ENCODE results near the gene MAP1B.

MAP1B gene

DNA sequence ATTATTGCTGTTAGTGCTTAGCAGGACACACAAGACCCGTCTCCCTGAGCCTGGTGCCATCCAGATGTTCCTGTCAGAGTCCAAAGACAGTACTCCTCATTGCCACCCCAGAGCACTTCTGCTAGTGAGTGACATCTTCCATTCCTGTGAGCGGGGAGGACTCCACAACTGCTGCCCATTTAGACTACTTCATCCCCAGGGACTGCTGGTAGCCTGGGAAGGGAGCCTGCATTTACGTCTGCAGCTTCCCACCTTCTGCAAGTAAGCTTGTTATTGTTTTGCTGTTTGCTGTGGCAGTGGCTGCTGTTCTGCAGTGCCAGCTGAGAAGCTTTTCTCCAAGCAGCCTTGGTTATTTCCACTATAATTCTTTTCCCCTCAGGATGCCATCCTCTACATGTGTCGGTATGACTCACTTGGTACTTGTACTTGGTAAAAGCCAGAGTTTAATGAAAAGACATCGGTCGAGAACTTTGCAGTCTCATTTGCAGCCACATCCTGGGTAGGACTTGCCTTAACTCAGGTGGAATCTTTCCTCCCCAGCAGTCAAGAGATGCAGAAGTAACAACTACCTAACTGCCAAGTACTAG lies 10.6 kb upstream of the MAP1B start:
- Histone ChIP-seq H3K36me3 (ENCODE audit: control insufficient read depth, insufficient read depth, low read length) (no peaks in the 10 kb centered on the region), H3K4me1 (ENCODE audit: control insufficient read depth, insufficient read depth, low read length) (no peaks in the 10 kb centered on the region), H3K9me3 (ENCODE audit: control insufficient read depth, insufficient read depth, low read length) (no peaks in the 10 kb centered on the region), H3K27ac (ENCODE audit: low read depth, low read length) (no peak overlapping the region), H3K27me3 (ENCODE audit: control insufficient read depth, insufficient read depth, low read length) (no peaks in the 10 kb centered on the region), H3K9ac (ENCODE audit: low read depth, low read length) (no peak overlapping the region), H3K4me3 (ENCODE audit: low read depth, low read length) (no peak overlapping the region)

DNA sequence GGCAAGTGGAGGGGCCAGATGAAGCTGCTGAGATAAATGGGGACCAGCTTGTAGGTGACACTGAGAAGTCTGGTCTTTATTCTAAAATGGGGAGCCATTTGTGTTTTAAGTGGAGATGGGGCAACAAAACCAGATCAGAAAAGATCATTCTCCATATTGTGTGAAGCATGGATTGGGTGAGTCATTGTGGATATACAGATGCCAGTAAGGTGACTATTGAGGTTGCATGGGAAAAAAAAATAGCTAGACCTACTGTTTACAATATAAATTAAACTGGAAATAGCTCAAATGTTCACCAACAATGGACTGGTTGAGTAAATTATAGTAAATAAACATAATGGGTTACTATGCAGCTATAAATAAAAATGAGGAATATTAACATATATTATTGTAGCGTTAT lies 5.4 kb upstream of the MAP1B start:
- Histone ChIP-seq H3K4me3 (ENCODE audit: low read depth, low read length) (no peak overlapping the region), H3K4me1 (ENCODE audit: control insufficient read depth, insufficient read depth, low read length) (peaks cover 8% of the 10 kb centered on the region), H3K27me3 (ENCODE audit: control insufficient read depth, insufficient read depth, low read length) (no peaks in the 10 kb centered on the region), H3K9me3 (ENCODE audit: control insufficient read depth, insufficient read depth, low read length) (no peaks in the 10 kb centered on the region), H3K9ac (ENCODE audit: low read depth, low read length) (no peak overlapping the region), H3K27ac (ENCODE audit: low read depth, low read length) (no peak overlapping the region), H3K36me3 (ENCODE audit: control insufficient read depth, insufficient read depth, low read length) (no peaks in the 10 kb centered on the region)

DNA sequence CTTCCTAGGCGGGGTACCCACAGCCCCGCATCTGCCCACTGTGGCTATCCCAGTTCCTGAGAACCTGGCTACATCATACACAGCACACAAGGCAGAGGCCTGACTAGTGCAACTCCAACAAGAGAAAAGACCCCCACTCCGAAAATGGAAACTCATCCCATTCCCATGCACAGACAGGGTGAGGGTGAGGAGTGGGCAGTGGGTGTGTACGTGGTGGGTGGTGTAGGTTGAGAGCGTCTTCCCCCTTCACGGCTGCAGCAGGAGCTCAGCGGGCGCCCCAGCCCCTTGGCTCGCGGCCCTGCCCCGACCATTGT lies 501 bp upstream of the MAP1B start:
- H3K4me3 ChIP-seq (ENCODE audit: low read depth, low read length) = peak overlapping the region; percentile 94
- H3K27me3 ChIP-seq (ENCODE audit: control insufficient read depth, insufficient read depth, low read length) = no peaks in the 10 kb centered on the region
- H3K4me1 ChIP-seq (ENCODE audit: control insufficient read depth, insufficient read depth, low read length) = peaks cover 27% of the 10 kb centered on the region
- H3K9me3 ChIP-seq (ENCODE audit: control insufficient read depth, insufficient read depth, low read length) = no peaks in the 10 kb centered on the region
- H3K36me3 ChIP-seq (ENCODE audit: control insufficient read depth, insufficient read depth, low read length) = no peaks in the 10 kb centered on the region
- peak overlapping the region; percentile 74 for H3K9ac ChIP-seq (ENCODE audit: low read depth, low read length)
- H3K27ac ChIP-seq (ENCODE audit: low read depth, low read length) = peak overlapping the region; percentile 83

- H3K4me3 ChIP-seq (ENCODE audit: low read depth, low read length) = peak overlapping the region; percentile 94
- peak overlapping the region; percentile 83 for H3K27ac ChIP-seq (ENCODE audit: low read depth, low read length)
- peak overlapping the region; percentile 82 for H3K9ac ChIP-seq (ENCODE audit: low read depth, low read length)
- peaks cover 36% of the 10 kb centered on the region for H3K4me1 ChIP-seq (ENCODE audit: control insufficient read depth, insufficient read depth, low read length)
- no peaks in the 10 kb centered on the region for H3K36me3 ChIP-seq (ENCODE audit: control insufficient read depth, insufficient read depth, low read length)
- H3K9me3 ChIP-seq (ENCODE audit: control insufficient read depth, insufficient read depth, low read length) = no peaks in the 10 kb centered on the region
- H3K27me3 ChIP-seq (ENCODE audit: control insufficient read depth, insufficient read depth, low read length) = no peaks in the 10 kb centered on the region
Measured at GRCh38 chr5:72107901-72108201, 576 bp downstream of the MAP1B start.

GRCh38 chr5:72108202-72109061 lies 1.2 kb downstream of the MAP1B start:
- peak overlapping the region; percentile 82 for H3K9ac ChIP-seq (ENCODE audit: low read depth, low read length)
- no peaks in the 10 kb centered on the region for H3K9me3 ChIP-seq (ENCODE audit: control insufficient read depth, insufficient read depth, low read length)
- H3K4me1 ChIP-seq (ENCODE audit: control insufficient read depth, insufficient read depth, low read length) = peaks cover 36% of the 10 kb centered on the region
- no peaks in the 10 kb centered on the region for H3K27me3 ChIP-seq (ENCODE audit: control insufficient read depth, insufficient read depth, low read length)
- H3K27ac ChIP-seq (ENCODE audit: low read depth, low read length) = peak overlapping the region; percentile 83
- H3K36me3 ChIP-seq (ENCODE audit: control insufficient read depth, insufficient read depth, low read length) = no peaks in the 10 kb centered on the region
- H3K4me3 ChIP-seq (ENCODE audit: low read depth, low read length) = peak overlapping the region; percentile 94

DNA sequence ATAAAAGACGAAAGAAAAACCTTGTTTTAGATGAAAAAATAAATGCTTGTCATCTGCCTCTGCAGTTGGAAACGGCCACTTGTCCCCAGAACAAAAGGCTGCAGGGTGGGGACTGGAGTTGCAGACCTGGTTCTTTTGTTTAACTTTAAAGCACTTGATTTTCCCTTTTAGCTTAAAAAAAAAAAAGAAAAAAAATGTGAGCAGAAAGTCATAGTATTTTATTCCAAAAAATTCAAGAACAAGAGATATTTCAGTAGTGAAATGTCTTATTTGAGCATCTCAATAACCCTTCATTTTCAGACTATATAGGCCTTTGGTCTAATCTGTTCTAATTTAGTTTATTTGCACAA lies 1.8 kb downstream of the MAP1B start:
- H3K36me3 ChIP-seq (ENCODE audit: control insufficient read depth, insufficient read depth, low read length) = peaks cover 5% of the 10 kb centered on the region; the same call in 1 of the 2 replicates
- peak overlapping the region; percentile 82 for H3K9ac ChIP-seq (ENCODE audit: low read depth, low read length)
- H3K9me3 ChIP-seq (ENCODE audit: control insufficient read depth, insufficient read depth, low read length) = no peaks in the 10 kb centered on the region
- peak overlapping the region; percentile 94 for H3K4me3 ChIP-seq (ENCODE audit: low read depth, low read length)
- peaks cover 36% of the 10 kb centered on the region for H3K4me1 ChIP-seq (ENCODE audit: control insufficient read depth, insufficient read depth, low read length)
- H3K27me3 ChIP-seq (ENCODE audit: control insufficient read depth, insufficient read depth, low read length) = no peaks in the 10 kb centered on the region
- H3K27ac ChIP-seq (ENCODE audit: low read depth, low read length) = peak overlapping the region; percentile 83

DNA sequence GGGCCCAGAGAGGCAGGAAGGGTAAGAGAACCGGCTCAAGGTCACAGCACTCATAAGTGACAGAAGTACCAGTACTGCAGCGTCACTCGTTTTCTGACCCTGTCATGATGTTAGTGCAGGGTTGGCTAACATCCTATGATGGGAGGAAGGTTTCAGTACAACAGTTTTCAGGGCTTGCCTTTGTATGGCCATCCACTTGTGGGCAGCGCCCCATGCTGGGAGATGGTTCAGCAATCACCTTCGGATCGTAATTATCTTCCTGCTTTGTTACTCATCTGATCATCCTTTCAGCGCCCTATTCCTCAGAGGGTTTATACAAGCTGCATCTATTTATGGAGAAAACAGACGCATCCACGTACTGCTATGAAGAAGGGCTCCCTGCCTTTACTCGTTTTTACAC lies 2.4 kb downstream of the MAP1B start:
- Histone ChIP-seq H3K9ac (ENCODE audit: low read depth, low read length) (no peak overlapping the region), H3K9me3 (ENCODE audit: control insufficient read depth, insufficient read depth, low read length) (no peaks in the 10 kb centered on the region), H3K4me3 (ENCODE audit: low read depth, low read length) (peak overlapping the region; percentile 94), H3K4me1 (ENCODE audit: control insufficient read depth, insufficient read depth, low read length) (peaks cover 36% of the 10 kb centered on the region), H3K27ac (ENCODE audit: low read depth, low read length) (no peak overlapping the region), H3K27me3 (ENCODE audit: control insufficient read depth, insufficient read depth, low read length) (no peaks in the 10 kb centered on the region), H3K36me3 (ENCODE audit: control insufficient read depth, insufficient read depth, low read length) (peaks cover 11% of the 10 kb centered on the region; the same call in 1 of the 2 replicates)

- no peaks in the 10 kb centered on the region for H3K9me3 ChIP-seq (ENCODE audit: control insufficient read depth, insufficient read depth, low read length)
- peaks cover 36% of the 10 kb centered on the region for H3K4me1 ChIP-seq (ENCODE audit: control insufficient read depth, insufficient read depth, low read length)
- peaks cover 19% of the 10 kb centered on the region for H3K36me3 ChIP-seq (ENCODE audit: control insufficient read depth, insufficient read depth, low read length)
- H3K27me3 ChIP-seq (ENCODE audit: control insufficient read depth, insufficient read depth, low read length) = no peaks in the 10 kb centered on the region
- H3K4me3 ChIP-seq (ENCODE audit: low read depth, low read length) = no peak overlapping the region
- H3K27ac ChIP-seq (ENCODE audit: low read depth, low read length) = no peak overlapping the region
- no peak overlapping the region for H3K9ac ChIP-seq (ENCODE audit: low read depth, low read length)
Measured at GRCh38 chr5:72110394-72111013, 3.2 kb downstream of the MAP1B start.

DNA sequence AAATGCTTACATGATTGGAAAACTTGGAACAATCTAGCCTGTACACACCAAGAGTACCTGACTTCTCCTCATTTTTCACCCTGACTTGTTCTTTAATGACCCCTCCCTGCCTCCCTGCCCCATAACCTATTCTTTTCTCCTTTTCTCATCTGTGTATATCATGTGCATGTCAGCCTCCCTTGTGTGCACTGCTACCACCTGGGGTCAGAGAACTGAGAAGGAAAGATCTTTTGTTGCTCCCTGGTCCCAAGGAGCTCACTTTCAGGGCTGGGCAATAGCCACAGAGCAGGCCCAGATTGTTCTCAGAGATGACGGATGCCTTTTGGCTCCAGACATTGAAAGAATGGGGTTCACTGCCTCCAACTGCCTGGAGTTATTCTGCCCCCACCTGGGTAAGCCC lies 5.1 kb downstream of the MAP1B start:
- peaks cover 27% of the 10 kb centered on the region for H3K4me1 ChIP-seq (ENCODE audit: control insufficient read depth, insufficient read depth, low read length)
- H3K36me3 ChIP-seq (ENCODE audit: control insufficient read depth, insufficient read depth, low read length) = peaks cover 38% of the 10 kb centered on the region
- H3K27ac ChIP-seq (ENCODE audit: low read depth, low read length) = no peak overlapping the region
- H3K9ac ChIP-seq (ENCODE audit: low read depth, low read length) = no peak overlapping the region
- H3K4me3 ChIP-seq (ENCODE audit: low read depth, low read length) = no peak overlapping the region
- H3K27me3 ChIP-seq (ENCODE audit: control insufficient read depth, insufficient read depth, low read length) = no peaks in the 10 kb centered on the region
- H3K9me3 ChIP-seq (ENCODE audit: control insufficient read depth, insufficient read depth, low read length) = no peaks in the 10 kb centered on the region

GRCh38 chr5:72114629-72115028 lies 7.4 kb downstream of the MAP1B start:
- Histone ChIP-seq H3K27ac (ENCODE audit: low read depth, low read length) (no peak overlapping the region), H3K36me3 (ENCODE audit: control insufficient read depth, insufficient read depth, low read length) (peaks cover 58% of the 10 kb centered on the region)

GRCh38 chr5:72115296-72115695 lies 8.0 kb downstream of the MAP1B start:
- Histone ChIP-seq H3K27me3 (ENCODE audit: control insufficient read depth, insufficient read depth, low read length) (no peaks in the 10 kb centered on the region), H3K36me3 (ENCODE audit: control insufficient read depth, insufficient read depth, low read length) (peaks cover 58% of the 10 kb centered on the region), H3K27ac (ENCODE audit: low read depth, low read length) (no peak overlapping the region), H3K9me3 (ENCODE audit: control insufficient read depth, insufficient read depth, low read length) (no peaks in the 10 kb centered on the region), H3K4me3 (ENCODE audit: low read depth, low read length) (no peak overlapping the region), H3K9ac (ENCODE audit: low read depth, low read length) (no peak overlapping the region), H3K4me1 (ENCODE audit: control insufficient read depth, insufficient read depth, low read length) (peaks cover 14% of the 10 kb centered on the region)

More at GRCh38 chr5:72114629-72115028, 7.4 kb downstream of the MAP1B start:
- peaks cover 21% of the 10 kb centered on the region for H3K4me1 ChIP-seq (ENCODE audit: control insufficient read depth, insufficient read depth, low read length)
- no peaks in the 10 kb centered on the region for H3K27me3 ChIP-seq (ENCODE audit: control insufficient read depth, insufficient read depth, low read length)
- H3K4me3 ChIP-seq (ENCODE audit: low read depth, low read length) = no peak overlapping the region
- H3K9me3 ChIP-seq (ENCODE audit: control insufficient read depth, insufficient read depth, low read length) = no peaks in the 10 kb centered on the region
- H3K9ac ChIP-seq (ENCODE audit: low read depth, low read length) = no peak overlapping the region

All from HUES48 (cell line).